ENCODE measurements around the gene SMURF1.

Gene SMURF1

GRCh38 chr7:98994046-98994944 lies 149.6 kb downstream of the SMURF1 start:
- no peak overlapping the region for H3K4me3 ChIP-seq (ENCODE audit: low read length)
- H3K27ac ChIP-seq (ENCODE audit: low read length), result no peak overlapping the region
- H3K4me1 ChIP-seq (ENCODE audit: insufficient read depth, low read length), result no peaks in the 10 kb centered on the region
- no peaks in the 10 kb centered on the region for H3K9me3 ChIP-seq (ENCODE audit: insufficient read depth, low read depth, low read length)
- peaks cover 97% of the 10 kb centered on the region for H3K36me3 ChIP-seq (ENCODE audit: insufficient read depth, low read depth, low read length)
- H3K9ac ChIP-seq (ENCODE audit: low read depth, low read length), result no peak overlapping the region
- no peaks in the 10 kb centered on the region for H3K27me3 ChIP-seq (ENCODE audit: insufficient read depth, low read length)

- Histone ChIP-seq H3K9ac (ENCODE audit: low read depth, low read length) (no peak overlapping the region), H3K4me1 (ENCODE audit: insufficient read depth, low read length) (no peaks in the 10 kb centered on the region), H3K27me3 (ENCODE audit: insufficient read depth, low read length) (no peaks in the 10 kb centered on the region), H3K4me3 (ENCODE audit: low read length) (no peak overlapping the region), H3K9me3 (ENCODE audit: insufficient read depth, low read depth, low read length) (no peaks in the 10 kb centered on the region), H3K27ac (ENCODE audit: low read length) (no peak overlapping the region), H3K36me3 (ENCODE audit: insufficient read depth, low read depth, low read length) (peaks cover 97% of the 10 kb centered on the region)
Measured at GRCh38 chr7:98993024-98993897, 150.6 kb downstream of the SMURF1 start.

GRCh38 chr7:98992076-98992475 lies 151.8 kb downstream of the SMURF1 start:
- H3K9ac ChIP-seq (ENCODE audit: low read depth, low read length), result no peak overlapping the region
- H3K36me3 ChIP-seq (ENCODE audit: insufficient read depth, low read depth, low read length), result peaks cover 99% of the 10 kb centered on the region
- no peaks in the 10 kb centered on the region for H3K9me3 ChIP-seq (ENCODE audit: insufficient read depth, low read depth, low read length)
- no peak overlapping the region for H3K27ac ChIP-seq (ENCODE audit: low read length)
- no peak overlapping the region for H3K4me3 ChIP-seq (ENCODE audit: low read length)
- H3K4me1 ChIP-seq (ENCODE audit: insufficient read depth, low read length), result no peaks in the 10 kb centered on the region
- H3K27me3 ChIP-seq (ENCODE audit: insufficient read depth, low read length), result no peaks in the 10 kb centered on the region

GRCh38 chr7:98991141-98991540 lies 152.8 kb downstream of the SMURF1 start:
- H3K4me1 ChIP-seq (ENCODE audit: insufficient read depth, low read length), result no peaks in the 10 kb centered on the region
- no peak overlapping the region for H3K4me3 ChIP-seq (ENCODE audit: low read length)
- no peaks in the 10 kb centered on the region for H3K9me3 ChIP-seq (ENCODE audit: insufficient read depth, low read depth, low read length)
- no peak overlapping the region for H3K27ac ChIP-seq (ENCODE audit: low read length)
- peaks cover 99% of the 10 kb centered on the region for H3K36me3 ChIP-seq (ENCODE audit: insufficient read depth, low read depth, low read length)
- H3K27me3 ChIP-seq (ENCODE audit: insufficient read depth, low read length), result no peaks in the 10 kb centered on the region
- H3K9ac ChIP-seq (ENCODE audit: low read depth, low read length), result no peak overlapping the region

GRCh38 chr7:98990356-98990755 lies 153.6 kb downstream of the SMURF1 start:
- H3K4me1 ChIP-seq (ENCODE audit: insufficient read depth, low read length), result no peaks in the 10 kb centered on the region
- H3K36me3 ChIP-seq (ENCODE audit: insufficient read depth, low read depth, low read length), result peaks cover 99% of the 10 kb centered on the region
- no peaks in the 10 kb centered on the region for H3K27me3 ChIP-seq (ENCODE audit: insufficient read depth, low read length)
- H3K9me3 ChIP-seq (ENCODE audit: insufficient read depth, low read depth, low read length), result peaks cover 7% of the 10 kb centered on the region; the same call in 1 of the 2 replicates
- H3K27ac ChIP-seq (ENCODE audit: low read length), result no peak overlapping the region
- H3K4me3 ChIP-seq (ENCODE audit: low read length), result no peak overlapping the region
- H3K9ac ChIP-seq (ENCODE audit: low read depth, low read length), result no peak overlapping the region

GRCh38 chr7:98988641-98989040 lies 155.3 kb downstream of the SMURF1 start:
- no peak overlapping the region for H3K27ac ChIP-seq (ENCODE audit: low read length)
- H3K9ac ChIP-seq (ENCODE audit: low read depth, low read length), result no peak overlapping the region
- peaks cover 99% of the 10 kb centered on the region for H3K36me3 ChIP-seq (ENCODE audit: insufficient read depth, low read depth, low read length)
- H3K9me3 ChIP-seq (ENCODE audit: insufficient read depth, low read depth, low read length), result peaks cover 9% of the 10 kb centered on the region; the same call in 1 of the 2 replicates
- H3K27me3 ChIP-seq (ENCODE audit: insufficient read depth, low read length), result no peaks in the 10 kb centered on the region
- H3K4me1 ChIP-seq (ENCODE audit: insufficient read depth, low read length), result no peaks in the 10 kb centered on the region
- no peak overlapping the region for H3K4me3 ChIP-seq (ENCODE audit: low read length)

- Histone ChIP-seq H3K36me3 (ENCODE audit: insufficient read depth, low read depth, low read length) (peaks cover 99% of the 10 kb centered on the region), H3K27me3 (ENCODE audit: insufficient read depth, low read length) (no peaks in the 10 kb centered on the region), H3K9ac (ENCODE audit: low read depth, low read length) (no peak overlapping the region)
Measured at GRCh38 chr7:98985945-98986344, 158.0 kb downstream of the SMURF1 start.

GRCh38 chr7:98985406-98985805 lies 158.5 kb downstream of the SMURF1 start:
- no peak overlapping the region for H3K4me3 ChIP-seq (ENCODE audit: low read length)
- no peaks in the 10 kb centered on the region for H3K27me3 ChIP-seq (ENCODE audit: insufficient read depth, low read length)
- H3K9me3 ChIP-seq (ENCODE audit: insufficient read depth, low read depth, low read length), result peaks cover 9% of the 10 kb centered on the region; the same call in 1 of the 2 replicates
- no peaks in the 10 kb centered on the region for H3K4me1 ChIP-seq (ENCODE audit: insufficient read depth, low read length)
- no peak overlapping the region for H3K9ac ChIP-seq (ENCODE audit: low read depth, low read length)
- no peak overlapping the region for H3K27ac ChIP-seq (ENCODE audit: low read length)
- H3K36me3 ChIP-seq (ENCODE audit: insufficient read depth, low read depth, low read length), result peaks cover 99% of the 10 kb centered on the region

More at GRCh38 chr7:98985945-98986344, 158.0 kb downstream of the SMURF1 start:
- no peaks in the 10 kb centered on the region for H3K4me1 ChIP-seq (ENCODE audit: insufficient read depth, low read length)
- no peak overlapping the region for H3K4me3 ChIP-seq (ENCODE audit: low read length)
- peaks cover 9% of the 10 kb centered on the region; the same call in 1 of the 2 replicates for H3K9me3 ChIP-seq (ENCODE audit: insufficient read depth, low read depth, low read length)
- H3K27ac ChIP-seq (ENCODE audit: low read length), result no peak overlapping the region

GRCh38 chr7:98984126-98984525 lies 159.8 kb downstream of the SMURF1 start:
- H3K9ac ChIP-seq (ENCODE audit: low read depth, low read length), result no peak overlapping the region
- H3K36me3 ChIP-seq (ENCODE audit: insufficient read depth, low read depth, low read length), result peaks cover 100% of the 10 kb centered on the region
- peaks cover 9% of the 10 kb centered on the region; the same call in 1 of the 2 replicates for H3K9me3 ChIP-seq (ENCODE audit: insufficient read depth, low read depth, low read length)
- no peaks in the 10 kb centered on the region for H3K27me3 ChIP-seq (ENCODE audit: insufficient read depth, low read length)
- H3K4me1 ChIP-seq (ENCODE audit: insufficient read depth, low read length), result no peaks in the 10 kb centered on the region
- no peak overlapping the region for H3K4me3 ChIP-seq (ENCODE audit: low read length)
- no peak overlapping the region for H3K27ac ChIP-seq (ENCODE audit: low read length)

GRCh38 chr7:98982686-98983085 lies 161.2 kb downstream of the SMURF1 start:
- Histone ChIP-seq H3K9me3 (ENCODE audit: insufficient read depth, low read depth, low read length) (peaks cover 9% of the 10 kb centered on the region; the same call in 1 of the 2 replicates), H3K27me3 (ENCODE audit: insufficient read depth, low read length) (no peaks in the 10 kb centered on the region), H3K4me1 (ENCODE audit: insufficient read depth, low read length) (no peaks in the 10 kb centered on the region), H3K4me3 (ENCODE audit: low read length) (no peak overlapping the region), H3K9ac (ENCODE audit: low read depth, low read length) (no peak overlapping the region), H3K27ac (ENCODE audit: low read length) (no peak overlapping the region), H3K36me3 (ENCODE audit: insufficient read depth, low read depth, low read length) (peaks cover 100% of the 10 kb centered on the region)

- no peak overlapping the region for H3K4me3 ChIP-seq (ENCODE audit: low read length)
- no peaks in the 10 kb centered on the region for H3K27me3 ChIP-seq (ENCODE audit: insufficient read depth, low read length)
- peaks cover 9% of the 10 kb centered on the region; the same call in 1 of the 2 replicates for H3K9me3 ChIP-seq (ENCODE audit: insufficient read depth, low read depth, low read length)
- no peak overlapping the region for H3K9ac ChIP-seq (ENCODE audit: low read depth, low read length)
- no peak overlapping the region for H3K27ac ChIP-seq (ENCODE audit: low read length)
- H3K4me1 ChIP-seq (ENCODE audit: insufficient read depth, low read length), result no peaks in the 10 kb centered on the region
- peaks cover 100% of the 10 kb centered on the region for H3K36me3 ChIP-seq (ENCODE audit: insufficient read depth, low read depth, low read length)
Measured at GRCh38 chr7:98981701-98982100, 162.2 kb downstream of the SMURF1 start.

Measured in iPS-20b (cell line).